Skeletal muscle tissue (tissue), 4 donors: ENCODE data around the gene LIMS3. TPM values are rescaled to one million over a fixed set of nuclear protein-coding genes. Genes with fewer than 3 reads are reported as not detected.
"Not testable (repeated sequence)": the region's sequence is repeated elsewhere in the genome, so short reads cannot be mapped to it uniquely, and the experiment has no call there.

Experiments used
- H3K27ac ChIP-seq: one replicate; pipeline ENCODE4 v1.7.0; 2013; ENCODE audit warnings: mild to moderate bottlenecking, low read depth, low read length, inconsistent platforms
- H3K27me3 ChIP-seq, 3 donors: one replicate each; pipeline ENCODE4 v1.7.0; 2013; ENCODE audit warnings: low read length in 3 of 3; ENCODE audit not compliant: control insufficient read depth in 3 of 3, insufficient read depth in 3 of 3
- H3K36me3 ChIP-seq, 3 donors: one replicate each; pipeline ENCODE4 v1.7.0; 2013; ENCODE audit warnings: low read length in 3 of 3; ENCODE audit not compliant: control insufficient read depth in 3 of 3, insufficient read depth in 3 of 3
- H3K4me1 ChIP-seq, 3 donors: one replicate each; pipeline ENCODE4 v1.7.0; 2013; ENCODE audit warnings: low read length in 3 of 3, mild to moderate bottlenecking in 3 of 3; ENCODE audit not compliant: control insufficient read depth in 3 of 3, insufficient read depth in 3 of 3
- H3K4me3 ChIP-seq, 3 donors: one replicate each; pipeline ENCODE4 v1.7.0; 2013; ENCODE audit warnings: low read length in 3 of 3
- H3K9ac ChIP-seq, 3 donors: one replicate each; pipeline ENCODE4 v1.7.0; 2013; ENCODE audit warnings: low read length in 3 of 3, mild to moderate bottlenecking in 3 of 3, moderate library complexity in 2 of 3, low read depth in 1 of 3
- H3K9me3 ChIP-seq, 3 donors: one replicate each; pipeline ENCODE4 v1.7.0; 2013; ENCODE audit warnings: low read length in 3 of 3; ENCODE audit not compliant: control insufficient read depth in 3 of 3
- total RNA-seq: library from RNA; depleted of rRNA; stranded (reverse); fragments of >200 nt; gene quantifications from one replicate; pipeline ENCODE4 v1.2.3, GENCODE V29; 2014
- donor health status: Osteomylitis.

LIMS3 gene
- total RNA-seq, 1 donor from 2014 or later = 1.6 TPM

DNA sequence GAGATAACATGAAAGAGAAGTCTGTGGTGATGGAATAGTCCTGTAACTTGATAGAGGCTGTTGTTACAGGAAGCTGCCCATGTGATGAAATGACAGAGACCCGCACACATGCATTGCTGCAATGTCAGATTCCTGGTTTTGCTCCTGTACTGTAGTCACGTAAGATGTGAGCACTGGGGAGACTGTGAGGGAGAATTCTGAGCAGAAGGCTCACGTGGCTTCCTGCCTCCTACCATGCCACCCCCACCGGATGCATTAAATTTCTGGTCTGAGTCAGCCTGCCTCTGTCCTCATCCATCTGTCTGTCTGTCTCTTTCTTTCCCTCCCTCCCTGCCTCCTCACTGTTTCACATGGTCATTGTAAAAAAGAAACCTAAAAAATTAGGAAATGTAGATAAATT is 2.3 kb upstream of the LIMS3 start:
- not testable (repeated sequence) for H3K27ac ChIP-seq, H3K27me3 ChIP-seq, H3K4me3 ChIP-seq, H3K9me3 ChIP-seq, H3K36me3 ChIP-seq, H3K9ac ChIP-seq, H3K4me1 ChIP-seq

DNA sequence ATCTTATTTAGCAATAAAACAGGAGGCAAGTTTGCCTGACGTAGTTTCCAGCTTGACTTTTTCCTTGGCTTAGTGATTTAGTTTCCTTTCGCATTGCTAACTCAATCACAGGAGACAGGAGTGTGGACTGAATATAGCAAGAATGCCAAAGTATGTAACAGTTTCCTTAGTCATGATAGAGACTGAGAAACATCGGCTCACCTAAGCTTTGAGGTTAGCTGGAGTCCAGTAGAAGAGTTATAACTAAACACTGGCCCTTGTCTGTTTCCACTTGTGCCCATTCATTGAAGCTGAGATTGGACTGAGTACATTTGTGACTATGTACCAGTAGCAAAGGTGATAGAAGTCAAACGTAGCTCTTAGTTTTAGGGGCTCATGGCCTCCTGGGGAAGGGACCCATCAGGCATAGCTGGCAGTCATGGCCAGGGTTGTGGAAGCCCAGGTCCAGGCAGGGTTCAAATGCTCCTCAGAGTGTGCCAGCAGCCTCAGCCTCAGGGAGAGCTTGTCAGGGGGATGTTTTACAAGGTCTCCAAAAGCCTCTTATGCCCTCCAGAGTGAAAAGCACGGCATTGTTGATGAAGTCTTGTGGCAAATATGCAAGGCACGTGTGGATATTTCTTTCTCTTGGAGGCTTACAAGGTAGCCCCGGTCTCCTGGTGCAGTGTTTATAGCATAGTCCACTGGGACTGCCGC is 573 bp upstream of the LIMS3 start:
- not testable (repeated sequence) for H3K27ac ChIP-seq, H3K9ac ChIP-seq, H3K4me1 ChIP-seq, H3K36me3 ChIP-seq, H3K27me3 ChIP-seq, H3K9me3 ChIP-seq, H3K4me3 ChIP-seq

- not testable (repeated sequence) for H3K36me3 ChIP-seq, H3K27ac ChIP-seq, H3K9ac ChIP-seq, H3K4me1 ChIP-seq, H3K9me3 ChIP-seq, H3K27me3 ChIP-seq, H3K4me3 ChIP-seq
These were observed 7.3 kb downstream of the LIMS3 start for GRCh38 chr2:109905796-109906195.

DNA sequence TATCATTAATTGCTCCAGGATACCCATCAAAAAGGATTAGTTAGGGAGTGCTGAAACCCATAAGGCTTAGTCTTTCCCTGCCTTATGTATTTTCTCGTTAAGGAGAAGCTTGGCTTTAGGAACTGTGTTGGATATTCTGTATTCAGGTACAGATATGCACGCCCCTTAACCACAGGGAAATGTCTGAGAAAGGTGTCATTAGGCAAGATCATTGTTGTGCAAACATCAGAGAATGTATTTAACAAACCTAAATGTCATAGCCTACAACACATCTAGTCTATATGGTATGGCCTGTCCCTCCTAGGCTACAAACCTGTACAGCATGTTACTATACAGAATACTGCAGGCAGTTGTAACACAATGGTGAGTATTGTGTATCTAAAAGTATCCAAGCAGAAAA is 10.1 kb downstream of the LIMS3 start:
- not testable (repeated sequence) for H3K36me3 ChIP-seq, H3K9ac ChIP-seq, H3K4me3 ChIP-seq, H3K27ac ChIP-seq, H3K4me1 ChIP-seq, H3K27me3 ChIP-seq, H3K9me3 ChIP-seq

- H3K4me1 ChIP-seq, H3K4me3 ChIP-seq, H3K27ac ChIP-seq, H3K9ac ChIP-seq, H3K36me3 ChIP-seq, H3K27me3 ChIP-seq, H3K9me3 ChIP-seq: not testable (repeated sequence)
These were observed 12.3 kb downstream of the LIMS3 start for GRCh38 chr2:109910789-109911188.

- H3K27ac ChIP-seq, H3K9me3 ChIP-seq, H3K9ac ChIP-seq, H3K4me3 ChIP-seq, H3K4me1 ChIP-seq, H3K27me3 ChIP-seq, H3K36me3 ChIP-seq: not testable (repeated sequence)
These were observed 15.4 kb downstream of the LIMS3 start for GRCh38 chr2:109913911-109914310.

GRCh38 chr2:109914552-109914951 is 16.1 kb downstream of the LIMS3 start:
- not testable (repeated sequence) for H3K4me1 ChIP-seq, H3K27me3 ChIP-seq, H3K36me3 ChIP-seq, H3K9ac ChIP-seq, H3K4me3 ChIP-seq, H3K9me3 ChIP-seq, H3K27ac ChIP-seq

DNA sequence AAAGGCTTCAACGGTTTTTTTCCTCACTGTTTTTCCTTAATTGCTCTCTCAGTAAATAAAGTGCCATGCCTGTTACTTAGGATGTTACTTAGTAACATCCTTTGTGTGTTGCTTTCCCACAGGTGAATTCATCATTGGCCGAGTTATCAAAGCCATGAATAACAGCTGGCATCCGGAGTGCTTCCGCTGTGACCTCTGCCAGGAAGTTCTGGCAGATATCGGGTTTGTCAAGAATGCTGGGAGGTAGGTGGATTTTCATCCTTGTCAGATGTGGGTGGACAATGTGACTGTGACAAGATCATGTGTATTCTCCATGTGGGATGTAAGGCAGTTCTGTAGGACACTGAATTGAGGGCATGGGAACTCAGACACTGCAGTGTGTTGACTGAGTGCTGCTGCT is 17.3 kb downstream of the LIMS3 start:
- not testable (repeated sequence) for H3K27ac ChIP-seq, H3K9ac ChIP-seq, H3K4me1 ChIP-seq, H3K36me3 ChIP-seq, H3K9me3 ChIP-seq, H3K4me3 ChIP-seq, H3K27me3 ChIP-seq

- H3K27ac ChIP-seq, H3K27me3 ChIP-seq, H3K36me3 ChIP-seq, H3K9me3 ChIP-seq, H3K9ac ChIP-seq, H3K4me1 ChIP-seq, H3K4me3 ChIP-seq: not testable (repeated sequence)
These were observed 21.7 kb downstream of the LIMS3 start for GRCh38 chr2:109920162-109920561.

DNA sequence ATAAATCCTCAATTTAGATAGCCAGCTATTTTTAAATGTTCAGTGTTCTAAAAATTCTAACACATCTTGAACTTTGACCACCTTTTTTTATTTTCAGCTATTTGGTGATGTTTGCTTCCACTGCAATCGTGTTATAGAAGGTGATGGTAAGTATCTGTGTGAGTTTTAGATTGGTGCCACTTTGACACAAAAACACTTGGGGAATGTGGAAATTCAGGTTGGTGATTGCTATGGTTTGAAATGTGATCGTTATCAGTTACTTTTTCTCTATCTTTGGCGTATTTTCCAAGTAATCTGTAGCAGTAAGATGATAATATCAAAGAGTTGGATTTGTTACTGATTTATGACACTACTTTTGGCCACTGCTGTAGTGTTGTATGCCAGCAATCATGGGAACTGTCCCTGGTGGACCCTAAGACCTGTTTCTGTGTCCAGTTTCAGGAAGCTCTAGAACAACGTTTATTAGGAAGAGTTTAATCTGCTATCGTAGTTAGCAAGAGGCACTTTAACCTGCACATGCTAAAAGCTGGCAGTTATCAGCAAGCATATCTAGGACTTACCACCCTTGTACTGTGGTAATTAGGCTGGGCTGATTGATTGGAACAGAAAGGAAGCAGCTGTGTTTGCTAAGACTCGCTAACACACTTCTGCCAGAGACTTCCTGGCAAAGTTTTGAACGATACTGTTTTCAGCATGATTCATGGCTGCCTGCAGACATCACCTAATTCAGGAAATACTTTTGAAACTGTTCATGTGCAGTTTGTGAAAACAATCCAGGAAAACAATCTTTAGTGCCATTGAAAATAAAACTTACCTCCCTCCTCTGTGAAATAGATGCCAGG is 23.3 kb downstream of the LIMS3 start:
- not testable (repeated sequence) for H3K4me3 ChIP-seq, H3K9me3 ChIP-seq, H3K27ac ChIP-seq, H3K9ac ChIP-seq, H3K4me1 ChIP-seq, H3K36me3 ChIP-seq, H3K27me3 ChIP-seq
